Body of pancreas (tissue), 4 donors: ENCODE measurements around the gene NOL11.

Source experiments
- CTCF ChIP-seq, 7 experiments: fragments of 450-650 bp in 4 of 7; fragments of 200-600 bp in 3 of 7; sonication (generic) in 3 of 7; IDR thresholded peaks; one replicate each; pipeline ENCODE4 v1.5.1; 2016 to 2019; ENCODE audit warnings: antibody characterized with exemption in 7 of 7
- POLR2A ChIP-seq, 3 donors: fragments of 450-650 bp; IDR thresholded peaks; one replicate each; pipeline ENCODE4 v1.6.1; 2016; ENCODE audit warnings: antibody characterized with exemption in 3 of 3, mild to moderate bottlenecking in 2 of 3

GRCh38 chr17:67784364-67785121, 66.8 kb downstream of the NOL11 start:
- no peak for TF ChIP-seq CTCF (IDR thresholded peaks at IDR 0.05)
- TF ChIP-seq POLR2A (IDR thresholded peaks at IDR 0.05) = no peak
